Keratinocyte (primary cell): Measurements from ENCODE around the gene NR6A1. TPM values are rescaled to one million over a fixed set of nuclear protein-coding genes. Genes with fewer than 3 reads are reported as not detected.

ENCODE experiments used
- DNase-seq: peaks from one replicate; pipeline ENCODE4 v3.0.0-alpha.2; 2011; ENCODE audit warnings: low read depth, missing footprints, low spot score
- FAIRE-seq: peaks from 2 replicates; lab custom pipeline; 2011; peaks lifted over from hg19 to GRCh38; lab: Jason Lieb, UNC
- H2AFZ ChIP-seq: 2 replicates; pipeline ENCODE4 v1.6.0; 2012; ENCODE audit warnings: low read length, control low read depth, inconsistent platforms; ENCODE audit not compliant: control insufficient read depth
- H3K27ac ChIP-seq: 2 replicates; pipeline ENCODE4 v1.5.1; 2011; ENCODE audit warnings: low read length; ENCODE audit not compliant: control insufficient read depth, insufficient read depth
- H3K27me3 ChIP-seq: 3 replicates; pipeline ENCODE4 v1.6.0; 2011; ENCODE audit warnings: low read length; ENCODE audit not compliant: control insufficient read depth, insufficient read depth; ENCODE audit errors: extremely low read depth
- H3K36me3 ChIP-seq, 2 experiments: 2 replicates in 1 of 2; 3 replicates in 1 of 2; pipeline ENCODE4 v1.5.1; 2011; ENCODE audit warnings: low read length in 2 of 2, mild to moderate bottlenecking in 1 of 2; ENCODE audit not compliant: control insufficient read depth in 2 of 2, insufficient read depth in 2 of 2; ENCODE audit errors: extremely low read depth in 1 of 2
- H3K4me1 ChIP-seq: 3 replicates; pipeline ENCODE4 v1.5.1; 2011; ENCODE audit warnings: low read length; ENCODE audit not compliant: control insufficient read depth, insufficient read depth; ENCODE audit errors: extremely low read depth
- H3K4me2 ChIP-seq: 3 replicates; pipeline ENCODE4 v1.6.0; 2011; ENCODE audit warnings: low read depth, low read length; ENCODE audit not compliant: control insufficient read depth, insufficient read depth; ENCODE audit errors: extremely low read depth
- H3K4me3 ChIP-seq, 3 experiments: fragments of 200-600 bp in 1 of 3; sonication (generic) in 1 of 3; 2 replicates in 2 of 3; 3 replicates in 1 of 3; pipeline ENCODE4 v1.5.1; 2011 to 2016; ENCODE audit warnings: low read length in 3 of 3, mild to moderate bottlenecking in 3 of 3, control low read depth in 2 of 3, inconsistent platforms in 1 of 3, low read depth in 1 of 3, mixed read lengths in 1 of 3, mixed run types in 1 of 3, moderate library complexity in 1 of 3; ENCODE audit not compliant: control insufficient read depth in 2 of 3, insufficient read depth in 2 of 3; ENCODE audit errors: extremely low read depth in 1 of 3
- H3K79me2 ChIP-seq: 2 replicates; pipeline ENCODE4 v1.6.0; 2012; ENCODE audit warnings: low read length; ENCODE audit not compliant: control insufficient read depth, insufficient read depth
- H3K9ac ChIP-seq: 3 replicates; pipeline ENCODE4 v1.6.0; 2011; ENCODE audit warnings: low read length; ENCODE audit not compliant: control insufficient read depth, insufficient read depth; ENCODE audit errors: extremely low read depth
- H3K9me1 ChIP-seq: 3 replicates; pipeline ENCODE4 v1.6.0; 2011; ENCODE audit warnings: low read length; ENCODE audit not compliant: control insufficient read depth, insufficient read depth; ENCODE audit errors: extremely low read depth
- H3K9me3 ChIP-seq: 2 replicates; pipeline ENCODE4 v1.5.1; 2012; ENCODE audit warnings: low read depth, low read length; ENCODE audit not compliant: control insufficient read depth
- H4K20me1 ChIP-seq: 3 replicates; pipeline ENCODE4 v1.6.0; 2011; ENCODE audit warnings: low read length; ENCODE audit not compliant: control insufficient read depth, insufficient read depth; ENCODE audit errors: extremely low read depth
- EZH2 ChIP-seq: IDR thresholded peaks from one replicate; pipeline ENCODE4 v1.6.1; 2012; ENCODE audit warnings: inconsistent platforms, mild to moderate bottlenecking, low read length, moderate library complexity
- dilution Hi-C: fragments of 300-500 bp; cut with MboI; formaldehyde crosslinking; loops from one replicate; pipeline ENCODE4 v1.7.0; 2020; ENCODE audit warnings: low sequenced_read_pairs; ENCODE audit not compliant: extremely low pct_ligation_motif_present
- polyA plus RNA-seq, 5 experiments: library from polyadenylated mRNA; depleted of rRNA in 3 of 5; stranded (reverse) in 3 of 5; stranded (forward) in 1 of 5; unstranded in 1 of 5; fragments of >200 nt; gene quantifications; 1 replicate in 1 of 5; 2 replicates in 3 of 5; 3 replicates in 1 of 5; pipeline versions ENCODE4 v1.2.1 to v1.2.3, GENCODE V29; 2011 to 2012; ENCODE audit warnings: missing spikeins in 2 of 5, low read depth in 1 of 5, low replicate concordance in 1 of 5
- TF ChIP-seq, protein P1 (sequence below), 3 experiments: IDR thresholded peaks in 1 of 3; conservative IDR thresholded peaks in 1 of 3; optimal IDR thresholded peaks in 1 of 3; 2 replicates in 2 of 3; 3 replicates in 1 of 3; pipeline versions ENCODE3 to v1.5.1; 2011; ENCODE audit warnings: low read length in 3 of 3, mild to moderate bottlenecking in 3 of 3, moderate library complexity in 2 of 3, control low read depth in 1 of 3, inconsistent platforms in 1 of 3; ENCODE audit not compliant: insufficient read depth in 2 of 3; ENCODE audit errors: extremely low read depth in 1 of 3

NR6A1 gene
- polyA plus RNA-seq, 1 donor (not counting 4 experiments of a cell fraction or from before 2014, with no cell fraction given) = 1.8 TPM

DNA sequence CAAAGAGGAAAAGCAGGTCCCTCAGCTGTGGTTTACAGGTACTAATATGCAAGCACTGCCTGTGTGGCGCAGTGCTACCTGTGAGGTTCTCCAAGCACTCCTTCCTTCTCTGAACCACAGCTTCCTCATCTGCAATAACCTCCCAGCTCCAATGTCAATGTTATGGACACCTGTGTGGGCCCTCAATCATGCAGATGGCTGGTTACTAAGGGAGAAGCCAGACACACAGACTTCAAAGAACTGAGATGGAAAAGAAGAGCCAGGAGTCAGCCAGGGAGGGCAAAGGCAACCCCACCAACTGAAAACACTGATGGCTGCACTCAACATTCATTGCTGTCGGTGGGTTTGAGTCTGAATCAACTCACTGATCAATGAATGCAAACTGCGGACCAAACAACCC lies 77.7 kb downstream of the NR6A1 start:
- no peaks in the 10 kb centered on the region for H3K79me2 ChIP-seq

DNA sequence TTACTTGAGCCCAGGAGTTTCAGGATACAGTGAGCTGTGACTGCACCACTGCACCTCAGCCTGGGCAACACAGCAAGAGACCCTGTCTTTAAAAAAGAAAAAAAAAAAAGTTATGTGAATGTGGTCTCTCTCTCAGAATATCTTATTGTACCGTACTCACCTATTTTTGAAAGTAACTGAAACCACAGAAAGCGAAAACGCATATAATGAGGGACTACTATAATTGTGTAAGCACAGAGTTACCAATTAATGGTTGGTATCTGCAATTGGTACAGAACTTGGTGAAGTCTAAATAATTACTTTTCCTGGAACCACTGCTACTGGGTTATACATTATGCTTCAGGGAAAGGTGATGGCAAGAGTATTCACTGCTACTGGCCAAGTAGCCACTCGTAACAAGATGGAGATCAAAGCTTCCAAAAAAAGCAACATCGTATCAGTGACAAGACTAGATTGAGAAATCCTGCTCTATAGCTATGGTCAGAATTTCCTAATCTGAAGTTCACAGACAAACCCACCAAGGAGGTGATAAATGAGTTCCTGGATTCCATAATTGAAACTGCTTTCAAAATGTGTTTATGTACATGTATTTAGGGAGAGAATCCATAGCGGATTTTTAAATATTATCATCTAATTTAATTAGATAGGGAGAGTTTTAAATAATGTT lies 82.7 kb downstream of the NR6A1 start:
- Histone ChIP-seq H3K27ac (no peak overlapping the region), H3K4me1 (no peaks in the 10 kb centered on the region), H3K36me3 (peaks cover 0 to 2% of the 10 kb centered on the region in 2 experiments), H4K20me1 (no peaks in the 10 kb centered on the region), H3K9me3 (no peaks in the 10 kb centered on the region), H3K27me3 (no peaks in the 10 kb centered on the region), H2AFZ (no peak overlapping the region), H3K4me3 (no peak overlapping the region), H3K9me1 (no peaks in the 10 kb centered on the region), H3K9ac (no peak overlapping the region), H3K4me2 (no peak overlapping the region), H3K79me2 (no peaks in the 10 kb centered on the region)
- DNase-seq (no peak), FAIRE-seq (no peak)
- TF ChIP-seq EZH2 = no peak
- TF ChIP-seq, protein P1, sequence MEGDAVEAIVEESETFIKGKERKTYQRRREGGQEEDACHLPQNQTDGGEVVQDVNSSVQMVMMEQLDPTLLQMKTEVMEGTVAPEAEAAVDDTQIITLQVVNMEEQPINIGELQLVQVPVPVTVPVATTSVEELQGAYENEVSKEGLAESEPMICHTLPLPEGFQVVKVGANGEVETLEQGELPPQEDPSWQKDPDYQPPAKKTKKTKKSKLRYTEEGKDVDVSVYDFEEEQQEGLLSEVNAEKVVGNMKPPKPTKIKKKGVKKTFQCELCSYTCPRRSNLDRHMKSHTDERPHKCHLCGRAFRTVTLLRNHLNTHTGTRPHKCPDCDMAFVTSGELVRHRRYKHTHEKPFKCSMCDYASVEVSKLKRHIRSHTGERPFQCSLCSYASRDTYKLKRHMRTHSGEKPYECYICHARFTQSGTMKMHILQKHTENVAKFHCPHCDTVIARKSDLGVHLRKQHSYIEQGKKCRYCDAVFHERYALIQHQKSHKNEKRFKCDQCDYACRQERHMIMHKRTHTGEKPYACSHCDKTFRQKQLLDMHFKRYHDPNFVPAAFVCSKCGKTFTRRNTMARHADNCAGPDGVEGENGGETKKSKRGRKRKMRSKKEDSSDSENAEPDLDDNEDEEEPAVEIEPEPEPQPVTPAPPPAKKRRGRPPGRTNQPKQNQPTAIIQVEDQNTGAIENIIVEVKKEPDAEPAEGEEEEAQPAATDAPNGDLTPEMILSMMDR (optimal IDR thresholded peaks at IDR 0.05 in 1 of 3, IDR thresholded peaks at IDR 0.05 in 1 of 3, conservative IDR thresholded peaks at IDR 0.05 in 1 of 3; ENCODE audit: extremely low read depth in 1 of 3, insufficient read depth in 2 of 3, low read length in 3 of 3) = no peak
- dilution Hi-C loops = no loop called here

More for the DNA sequence above, 77.7 kb downstream of the NR6A1 start:
- Histone ChIP-seq H3K36me3 (peaks cover 0 to 2% of the 10 kb centered on the region in 2 experiments), H3K27me3 (no peaks in the 10 kb centered on the region), H2AFZ (no peak overlapping the region), H3K9ac (no peak overlapping the region), H3K4me3 (no peak overlapping the region), H4K20me1 (no peaks in the 10 kb centered on the region), H3K27ac (no peak overlapping the region), H3K9me3 (no peaks in the 10 kb centered on the region), H3K9me1 (no peaks in the 10 kb centered on the region), H3K4me2 (no peak overlapping the region), H3K4me1 (peaks cover 31% of the 10 kb centered on the region)
- DNase-seq = no peak
- no peak for FAIRE-seq
- TF ChIP-seq, protein P1 (optimal IDR thresholded peaks at IDR 0.05 in 1 of 3, IDR thresholded peaks at IDR 0.05 in 1 of 3, conservative IDR thresholded peaks at IDR 0.05 in 1 of 3; ENCODE audit: extremely low read depth in 1 of 3, insufficient read depth in 2 of 3, low read length in 3 of 3) = no peak
- TF ChIP-seq EZH2 = no peak
- dilution Hi-C loops = no loop called here
